ENCODE measurements around the gene IFT27. TPM values are rescaled to one million over a fixed set of nuclear protein-coding genes. Genes with fewer than 3 reads are reported as not detected.
A peak's percentile ranks its signal among the peaks of the same experiment; 100 is the strongest.

Gene IFT27
- total RNA-seq (ENCODE audit: insufficient read depth, low replicate concordance) = 21.4 TPM

- DNase-seq (ENCODE audit: low spot score) = peak; percentile 100
These were observed at the start of gene IFT27 for GRCh38 chr22:36775964-36776669. TSS of gene IFT27 (minus strand) at chr22:36776119. CDS start at chr22:36775707, 412 bp downstream.

GRCh38 chr22:36824655-36825054 lies 48.7 kb upstream of the IFT27 start:
- no peak for DNase-seq (ENCODE audit: low spot score)

- peak; percentile 21 for DNase-seq (ENCODE audit: low spot score)
These were observed 47.4 kb upstream of the IFT27 start for GRCh38 chr22:36823186-36823839.

- peak; percentile 23 for DNase-seq (ENCODE audit: low spot score)
These were observed 46.7 kb upstream of the IFT27 start for GRCh38 chr22:36822581-36822980.

- DNase-seq (ENCODE audit: low spot score) = no peak
These were observed 43.2 kb upstream of the IFT27 start for GRCh38 chr22:36819112-36819511.

GRCh38 chr22:36818010-36818642 lies 42.2 kb upstream of the IFT27 start:
- DNase-seq (ENCODE audit: low spot score) = no peak

GRCh38 chr22:36817525-36817848 lies 41.6 kb upstream of the IFT27 start:
- DNase-seq (ENCODE audit: low spot score) = no peak

- DNase-seq (ENCODE audit: low spot score) = peak; percentile 41
These were observed 41.0 kb upstream of the IFT27 start, which contains the start of gene PVALB for GRCh38 chr22:36816636-36817524. TSS of gene PVALB (minus strand) at chr22:36817035. CDS start at chr22:36817005, 30 bp downstream.

GRCh38 chr22:36816339-36816635 lies 40.4 kb upstream of the IFT27 start:
- DNase-seq (ENCODE audit: low spot score) = no peak

- no peak for DNase-seq (ENCODE audit: low spot score)
These were observed 39.8 kb upstream of the IFT27 start for GRCh38 chr22:36815558-36816338.

GRCh38 chr22:36814801-36815200 lies 38.9 kb upstream of the IFT27 start:
- DNase-seq (ENCODE audit: low spot score) = no peak

GRCh38 chr22:36811094-36811800 lies 35.3 kb upstream of the IFT27 start:
- DNase-seq (ENCODE audit: low spot score) = no peak

GRCh38 chr22:36809351-36809750 lies 33.4 kb upstream of the IFT27 start:
- DNase-seq (ENCODE audit: low spot score) = no peak

GRCh38 chr22:36808721-36809344 lies 32.9 kb upstream of the IFT27 start:
- no peak for DNase-seq (ENCODE audit: low spot score)

- DNase-seq (ENCODE audit: low spot score) = no peak
These were observed 31.7 kb upstream of the IFT27 start for GRCh38 chr22:36807627-36808026.

GRCh38 chr22:36806835-36807234 lies 30.9 kb upstream of the IFT27 start:
- peak; percentile 43 for DNase-seq (ENCODE audit: low spot score)

GRCh38 chr22:36803358-36803757 lies 27.4 kb upstream of the IFT27 start:
- no peak for DNase-seq (ENCODE audit: low spot score)

- DNase-seq (ENCODE audit: low spot score) = no peak
These were observed 22.8 kb upstream of the IFT27 start for GRCh38 chr22:36798674-36799066.

GRCh38 chr22:36797911-36798673 lies 22.2 kb upstream of the IFT27 start:
- DNase-seq (ENCODE audit: low spot score) = no peak
